ENCODE data around the gene GSTM4.

GSTM4 gene

DNA sequence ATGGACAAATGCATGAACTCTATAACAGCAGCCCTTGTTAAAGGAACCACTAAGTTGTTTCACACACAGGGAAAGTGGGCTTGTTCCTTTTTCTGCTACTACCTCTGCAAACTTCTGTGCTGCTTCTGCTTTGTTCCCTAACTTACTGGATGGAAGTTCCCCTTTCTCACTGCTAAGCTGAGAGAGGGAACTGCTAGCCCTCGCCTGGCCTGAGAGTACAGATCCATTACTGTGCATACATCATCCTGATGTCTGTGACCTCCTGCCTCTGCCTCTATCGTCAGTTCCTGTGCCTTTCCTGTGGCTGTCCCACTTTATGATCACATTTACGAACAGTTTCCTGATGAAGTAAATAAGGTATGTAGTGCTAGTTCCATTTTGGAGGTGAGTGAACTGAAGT is 40.0 kb upstream of the GSTM4 start:
- Histone ChIP-seq H3K4me3 (ENCODE audit: low read length) (no peak overlapping the region), H3K23ac (ENCODE audit: low read length) (no peak overlapping the region), H3K56ac (ENCODE audit: low read length) (no peak overlapping the region), H3K9ac (ENCODE audit: low read length) (no peak overlapping the region), H3K36me3 (ENCODE audit: control insufficient read depth, insufficient read depth, low read length) (no peaks in the 10 kb centered on the region), H3K79me1 (ENCODE audit: low read length) (peaks cover 2% of the 10 kb centered on the region), H4K8ac (ENCODE audit: low read depth, low read length) (no peak overlapping the region), H3K4ac (ENCODE audit: low read depth, low read length) (no peak overlapping the region), H3K4me1 (ENCODE audit: control insufficient read depth, low read depth, low read length) (peaks cover 2% of the 10 kb centered on the region), H4K5ac (ENCODE audit: low read length) (no peak overlapping the region), H3K4me2 (ENCODE audit: low read length) (no peak overlapping the region), H3K27ac (ENCODE audit: low read depth, low read length) (no peak overlapping the region), H2BK5ac (ENCODE audit: low read length) (no peak overlapping the region), H3K27me3 (ENCODE audit: insufficient read depth, low read length, poor library complexity) (no peaks in the 10 kb centered on the region), H2BK120ac (ENCODE audit: low read depth, low read length) (no peak overlapping the region), H2AK5ac (ENCODE audit: low read length) (no peak overlapping the region), H3K18ac (ENCODE audit: low read length) (no peak overlapping the region), H3K79me2 (ENCODE audit: control insufficient read depth, insufficient read depth, low read length) (peaks cover 3% of the 10 kb centered on the region), H2BK15ac (replicated peaks; ENCODE audit: low read depth) (no peak overlapping the region)
- WGBS (ENCODE audit: extremely low coverage, insufficient coverage, low lambda C conversion rate): no CpG with 5 or more reads among the region's 3 CpGs
- no peak for DNase-seq

DNA sequence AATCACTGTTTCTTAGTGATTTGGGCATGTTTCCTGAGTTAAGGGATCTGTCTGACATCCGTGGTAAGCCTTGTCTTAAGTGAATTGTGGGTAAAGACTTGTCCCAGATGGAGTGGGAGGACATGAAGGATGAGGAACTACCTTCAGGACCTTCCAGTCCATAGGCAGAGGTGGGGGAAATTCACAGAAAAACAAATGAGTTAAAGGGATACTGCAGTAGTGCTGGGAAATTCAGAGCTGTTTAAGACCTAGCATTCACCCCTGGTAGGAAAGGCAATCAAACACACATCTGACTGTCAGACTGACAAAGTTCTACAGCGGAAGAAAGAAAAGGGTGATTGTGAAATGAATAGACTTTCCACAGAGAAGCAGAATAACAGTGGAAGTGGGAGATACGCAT is 39.5 kb upstream of the GSTM4 start:
- no peak for DNase-seq
- Histone ChIP-seq H3K4me3 (ENCODE audit: low read length) (no peak overlapping the region), H2BK120ac (ENCODE audit: low read depth, low read length) (no peak overlapping the region), H3K18ac (ENCODE audit: low read length) (no peak overlapping the region), H4K8ac (ENCODE audit: low read depth, low read length) (no peak overlapping the region), H3K23ac (ENCODE audit: low read length) (no peak overlapping the region), H3K79me1 (ENCODE audit: low read length) (peaks cover 3% of the 10 kb centered on the region), H3K27ac (ENCODE audit: low read depth, low read length) (no peak overlapping the region), H3K36me3 (ENCODE audit: control insufficient read depth, insufficient read depth, low read length) (no peaks in the 10 kb centered on the region), H2AK5ac (ENCODE audit: low read length) (no peak overlapping the region), H4K5ac (ENCODE audit: low read length) (no peak overlapping the region), H3K79me2 (ENCODE audit: control insufficient read depth, insufficient read depth, low read length) (peaks cover 7% of the 10 kb centered on the region), H2BK15ac (replicated peaks; ENCODE audit: low read depth) (no peak overlapping the region), H3K4ac (ENCODE audit: low read depth, low read length) (no peak overlapping the region), H3K27me3 (ENCODE audit: insufficient read depth, low read length, poor library complexity) (no peaks in the 10 kb centered on the region), H3K56ac (ENCODE audit: low read length) (no peak overlapping the region), H3K4me1 (ENCODE audit: control insufficient read depth, low read depth, low read length) (peaks cover 2% of the 10 kb centered on the region), H3K4me2 (ENCODE audit: low read length) (no peak overlapping the region), H3K9ac (ENCODE audit: low read length) (no peak overlapping the region), H2BK5ac (ENCODE audit: low read length) (no peak overlapping the region)
- no CpG with 5 or more reads among the region's 3 CpGs for WGBS (ENCODE audit: extremely low coverage, insufficient coverage, low lambda C conversion rate)

DNA sequence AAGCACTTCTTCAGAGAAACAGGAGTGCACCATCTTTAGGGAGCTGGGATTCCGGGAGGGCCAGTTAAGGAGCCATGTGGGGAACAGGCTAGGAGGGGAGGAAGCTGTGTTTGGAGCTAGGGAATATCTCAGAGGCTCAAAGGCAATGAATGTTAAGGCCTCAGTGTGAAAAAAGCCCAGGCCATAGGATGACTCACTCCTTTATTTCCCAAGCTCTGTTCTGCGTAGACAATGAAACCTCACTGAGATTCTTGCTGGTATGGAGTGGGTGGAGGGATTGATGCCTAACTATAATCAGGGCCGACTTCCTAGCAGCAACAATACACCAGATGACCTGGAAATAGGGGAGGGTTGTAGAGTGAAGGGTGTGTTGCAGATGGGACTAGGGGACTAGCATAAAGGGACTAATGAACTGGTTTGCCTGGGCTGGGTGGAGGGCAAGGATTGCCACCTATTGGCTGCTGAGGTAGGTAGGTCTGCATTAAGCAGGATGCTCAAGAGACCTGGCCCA is 38.6 kb upstream of the GSTM4 start:
- DNase-seq: peak; percentile 95
- no peak overlapping the region for H3K18ac ChIP-seq (ENCODE audit: low read length)
- WGBS (ENCODE audit: extremely low coverage, insufficient coverage, low lambda C conversion rate): no CpG with 5 or more reads among the region's 3 CpGs
- no peak overlapping the region for H2AK5ac ChIP-seq (ENCODE audit: low read length)
- H4K5ac ChIP-seq (ENCODE audit: low read length): no peak overlapping the region
- H3K9ac ChIP-seq (ENCODE audit: low read length): peak overlapping the region; percentile 6
- peaks cover 11% of the 10 kb centered on the region for H3K79me1 ChIP-seq (ENCODE audit: low read length)
- no peaks in the 10 kb centered on the region for H3K27me3 ChIP-seq (ENCODE audit: insufficient read depth, low read length, poor library complexity)
- no peak overlapping the region for H2BK15ac ChIP-seq (replicated peaks; ENCODE audit: low read depth)
- H3K4ac ChIP-seq (ENCODE audit: low read depth, low read length): no peak overlapping the region
- H2BK5ac ChIP-seq (ENCODE audit: low read length): peak overlapping the region; percentile 18
- H3K27ac ChIP-seq (ENCODE audit: low read depth, low read length): peak overlapping the region; percentile 28
- peaks cover 2% of the 10 kb centered on the region for H3K4me1 ChIP-seq (ENCODE audit: control insufficient read depth, low read depth, low read length)
- H3K23ac ChIP-seq (ENCODE audit: low read length): no peak overlapping the region
- H3K79me2 ChIP-seq (ENCODE audit: control insufficient read depth, insufficient read depth, low read length): peaks cover 16% of the 10 kb centered on the region
- H3K4me3 ChIP-seq (ENCODE audit: low read length): no peak overlapping the region
- H3K4me2 ChIP-seq (ENCODE audit: low read length): no peak overlapping the region
- H4K8ac ChIP-seq (ENCODE audit: low read depth, low read length): no peak overlapping the region
- H3K56ac ChIP-seq (ENCODE audit: low read length): peak overlapping the region; percentile 43
- H3K36me3 ChIP-seq (ENCODE audit: control insufficient read depth, insufficient read depth, low read length): no peaks in the 10 kb centered on the region
- no peak overlapping the region for H2BK120ac ChIP-seq (ENCODE audit: low read depth, low read length)

DNA sequence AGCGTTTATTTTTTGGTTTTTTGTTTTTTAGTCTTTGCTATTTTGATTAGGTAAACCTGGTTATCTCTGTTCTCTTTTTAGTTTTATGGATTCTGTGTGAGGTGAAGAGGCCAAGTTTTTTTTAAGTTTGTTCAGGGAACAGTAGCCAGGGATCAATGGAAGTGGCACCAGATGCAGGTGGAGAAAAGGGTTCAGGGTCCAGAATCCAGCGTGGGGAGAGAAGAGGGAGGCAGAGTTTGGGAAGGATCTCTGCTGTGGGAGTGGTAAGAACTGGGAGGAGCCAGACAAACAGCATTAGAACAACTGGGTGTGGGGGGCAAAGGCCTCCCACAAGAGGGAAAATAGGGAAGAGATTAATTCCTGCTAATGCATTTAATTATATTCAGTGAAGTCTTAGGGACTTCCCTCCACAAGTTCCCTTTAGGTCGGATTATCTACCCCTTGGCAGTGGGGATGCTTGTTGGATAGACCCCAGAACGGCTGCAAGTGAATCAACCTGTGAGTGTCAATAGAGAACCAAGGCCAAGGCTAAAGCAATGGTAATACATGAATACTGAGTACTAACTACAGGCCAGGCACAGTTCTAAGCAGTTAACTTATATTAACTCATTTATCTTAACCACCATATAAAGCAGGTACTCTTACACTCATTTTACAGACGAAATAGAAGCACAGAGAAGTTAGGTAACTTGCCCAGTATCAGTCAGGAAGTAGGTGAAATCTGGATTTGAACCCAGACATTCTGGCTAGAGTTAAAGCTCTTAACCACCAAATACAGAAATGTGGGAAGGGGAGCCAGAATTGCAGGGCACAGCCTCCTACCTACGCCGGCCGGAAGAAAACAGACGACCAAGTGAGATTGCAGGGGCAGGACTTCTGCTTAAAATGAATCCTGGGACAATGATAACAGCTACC is 37.0 kb upstream of the GSTM4 start:
- no CpG with 5 or more reads among the region's 9 CpGs for WGBS (ENCODE audit: extremely low coverage, insufficient coverage, low lambda C conversion rate)
- H3K27ac ChIP-seq (ENCODE audit: low read depth, low read length): no peak overlapping the region
- H2BK5ac ChIP-seq (ENCODE audit: low read length): peak overlapping the region; percentile 43
- no peak overlapping the region for H4K8ac ChIP-seq (ENCODE audit: low read depth, low read length)
- H3K4me2 ChIP-seq (ENCODE audit: low read length): peak overlapping the region; percentile 85
- H3K4me3 ChIP-seq (ENCODE audit: low read length): no peak overlapping the region
- H3K18ac ChIP-seq (ENCODE audit: low read length): no peak overlapping the region
- no peak overlapping the region for H2BK15ac ChIP-seq (replicated peaks; ENCODE audit: low read depth)
- peaks cover 19% of the 10 kb centered on the region for H3K79me1 ChIP-seq (ENCODE audit: low read length)
- H3K9ac ChIP-seq (ENCODE audit: low read length): peak overlapping the region; percentile 71
- H2AK5ac ChIP-seq (ENCODE audit: low read length): no peak overlapping the region
- no peaks in the 10 kb centered on the region for H3K36me3 ChIP-seq (ENCODE audit: control insufficient read depth, insufficient read depth, low read length)
- H3K56ac ChIP-seq (ENCODE audit: low read length): peak overlapping the region; percentile 91
- H3K23ac ChIP-seq (ENCODE audit: low read length): no peak overlapping the region
- peaks cover 2% of the 10 kb centered on the region for H3K4me1 ChIP-seq (ENCODE audit: control insufficient read depth, low read depth, low read length)
- no peaks in the 10 kb centered on the region for H3K27me3 ChIP-seq (ENCODE audit: insufficient read depth, low read length, poor library complexity)
- H4K5ac ChIP-seq (ENCODE audit: low read length): no peak overlapping the region
- no peak for DNase-seq
- H2BK120ac ChIP-seq (ENCODE audit: low read depth, low read length): no peak overlapping the region
- H3K4ac ChIP-seq (ENCODE audit: low read depth, low read length): no peak overlapping the region
- H3K79me2 ChIP-seq (ENCODE audit: control insufficient read depth, insufficient read depth, low read length): peaks cover 29% of the 10 kb centered on the region

DNA sequence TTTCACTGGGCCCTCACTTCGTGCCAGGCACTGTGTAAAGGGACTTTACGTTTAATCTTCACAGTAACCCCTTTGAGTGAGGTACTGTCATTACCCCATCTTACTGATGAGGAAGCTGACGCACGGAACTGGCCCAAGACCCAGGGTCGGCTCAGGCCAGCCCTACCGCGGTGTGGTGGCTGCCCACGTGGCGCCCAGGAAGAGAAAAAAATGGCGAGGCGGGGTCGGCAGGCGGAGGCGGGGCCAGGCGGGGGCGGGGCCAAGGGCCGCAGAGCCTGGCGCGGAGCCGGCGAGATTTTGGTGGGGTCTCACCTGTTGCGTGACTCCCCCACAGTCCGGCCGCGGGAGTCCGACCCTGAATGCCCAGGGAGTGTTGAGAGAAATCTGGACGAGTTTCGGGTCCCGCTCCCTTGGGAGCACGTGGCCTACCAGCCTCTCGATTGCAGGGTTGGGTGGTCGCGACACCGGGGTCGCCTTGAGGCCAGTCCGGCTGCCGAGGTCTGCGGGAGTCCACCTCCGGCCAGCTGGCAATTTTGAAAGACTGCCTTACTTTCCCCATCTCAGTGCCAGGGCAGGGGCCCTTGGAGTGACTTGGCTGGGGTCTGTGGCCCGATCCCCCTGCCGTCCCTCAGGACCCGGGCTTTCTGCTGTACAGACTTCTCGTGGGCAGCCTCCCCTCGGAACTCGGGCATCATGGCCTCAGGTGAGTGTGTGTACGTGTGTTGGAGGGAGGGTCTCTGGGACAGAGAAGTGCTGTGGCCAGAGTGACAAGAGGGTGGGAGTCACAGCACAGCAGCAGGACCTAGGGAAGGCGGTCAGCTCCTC is 36.1 kb upstream of the GSTM4 start, which contains the start of the genes AMPD2 and GNAT2:
TSS of gene AMPD2 (plus strand) at position 262 of the 825 bp plus-strand sequence. CDS start 1,339 bp downstream, outside the sequence.
TSS of gene GNAT2 (minus strand) at position 41 of the 825 bp plus-strand sequence. CDS start 6,746 bp downstream, outside the sequence.
- DNase-seq: peak; percentile 85
- Histone ChIP-seq H3K18ac (ENCODE audit: low read length) (peak within 1 kb of the TSS; percentile 42), H3K9ac (ENCODE audit: low read length) (peak within 1 kb of the TSS; percentile 97), H3K4me2 (ENCODE audit: low read length) (peak within 1 kb of the TSS; percentile 98), H3K36me3 (ENCODE audit: control insufficient read depth, insufficient read depth, low read length) (no peaks in the 10 kb centered on the region), H2BK5ac (ENCODE audit: low read length) (peak within 1 kb of the TSS; percentile 78), H2BK120ac (ENCODE audit: low read depth, low read length) (no peak within 1 kb of the TSS), H3K27me3 (ENCODE audit: insufficient read depth, low read length, poor library complexity) (no peaks in the 10 kb centered on the region), H4K5ac (ENCODE audit: low read length) (no peak within 1 kb of the TSS), H3K4ac (ENCODE audit: low read depth, low read length) (peak within 1 kb of the TSS; percentile 49), H3K56ac (ENCODE audit: low read length) (peak within 1 kb of the TSS; percentile 96), H3K23ac (ENCODE audit: low read length) (peak within 1 kb of the TSS; percentile 90), H3K79me2 (ENCODE audit: control insufficient read depth, insufficient read depth, low read length) (peaks cover 30% of the 10 kb centered on the region), H3K79me1 (ENCODE audit: low read length) (peaks cover 21% of the 10 kb centered on the region), H3K27ac (ENCODE audit: low read depth, low read length) (peak within 1 kb of the TSS; percentile 60), H2AK5ac (ENCODE audit: low read length) (peak within 1 kb of the TSS; percentile 59), H2BK15ac (replicated peaks; ENCODE audit: low read depth) (no peak within 1 kb of the TSS), H3K4me3 (ENCODE audit: low read length) (peak within 1 kb of the TSS; percentile 89), H3K4me1 (ENCODE audit: control insufficient read depth, low read depth, low read length) (peaks cover 2% of the 10 kb centered on the region), H4K8ac (ENCODE audit: low read depth, low read length) (no peak within 1 kb of the TSS)
- WGBS (ENCODE audit: extremely low coverage, insufficient coverage, low lambda C conversion rate): no CpG with 5 or more reads among the region's 47 CpGs

All from mesendoderm (in vitro differentiated cells).